ENCODE data around the gene CNTFR.

DNA sequence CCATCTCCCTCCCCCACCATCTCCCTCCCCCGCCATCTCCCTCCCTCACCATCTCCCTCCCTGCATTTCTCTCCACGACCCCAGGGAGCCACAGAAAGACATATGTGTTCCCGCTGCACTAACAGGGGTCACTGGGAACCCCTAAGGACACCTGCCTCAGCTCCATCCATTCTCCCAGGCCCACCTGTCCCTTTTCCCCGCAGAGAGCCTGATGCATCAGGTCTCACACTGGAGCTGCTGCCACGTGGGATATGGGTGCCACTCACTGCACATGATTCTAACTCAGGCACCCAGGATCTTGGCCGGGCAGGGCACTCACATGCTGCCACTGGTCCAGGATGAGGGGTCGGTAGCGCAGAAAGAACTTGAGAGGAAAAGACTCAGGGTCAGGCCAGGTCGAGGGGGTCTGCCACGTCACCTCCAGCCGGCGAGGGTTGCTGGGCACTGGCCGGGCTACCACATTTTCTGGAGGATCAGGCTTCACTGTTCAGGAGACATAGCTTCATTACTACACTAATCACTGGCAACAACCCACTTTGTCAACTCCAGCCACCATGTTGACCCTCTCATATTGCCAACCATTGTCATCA, 33.5 kb downstream of the CNTFR start:
- TF ChIP-seq, protein P1, sequence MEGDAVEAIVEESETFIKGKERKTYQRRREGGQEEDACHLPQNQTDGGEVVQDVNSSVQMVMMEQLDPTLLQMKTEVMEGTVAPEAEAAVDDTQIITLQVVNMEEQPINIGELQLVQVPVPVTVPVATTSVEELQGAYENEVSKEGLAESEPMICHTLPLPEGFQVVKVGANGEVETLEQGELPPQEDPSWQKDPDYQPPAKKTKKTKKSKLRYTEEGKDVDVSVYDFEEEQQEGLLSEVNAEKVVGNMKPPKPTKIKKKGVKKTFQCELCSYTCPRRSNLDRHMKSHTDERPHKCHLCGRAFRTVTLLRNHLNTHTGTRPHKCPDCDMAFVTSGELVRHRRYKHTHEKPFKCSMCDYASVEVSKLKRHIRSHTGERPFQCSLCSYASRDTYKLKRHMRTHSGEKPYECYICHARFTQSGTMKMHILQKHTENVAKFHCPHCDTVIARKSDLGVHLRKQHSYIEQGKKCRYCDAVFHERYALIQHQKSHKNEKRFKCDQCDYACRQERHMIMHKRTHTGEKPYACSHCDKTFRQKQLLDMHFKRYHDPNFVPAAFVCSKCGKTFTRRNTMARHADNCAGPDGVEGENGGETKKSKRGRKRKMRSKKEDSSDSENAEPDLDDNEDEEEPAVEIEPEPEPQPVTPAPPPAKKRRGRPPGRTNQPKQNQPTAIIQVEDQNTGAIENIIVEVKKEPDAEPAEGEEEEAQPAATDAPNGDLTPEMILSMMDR (IDR thresholded peaks at IDR 0.05; ENCODE audit: poor library complexity): no peak
- no peak for TF ChIP-seq EZH2 (IDR thresholded peaks at IDR 0.05; ENCODE audit: borderline replicate concordance)
